ENCODE results near the gene NYAP2. TPM values are rescaled to one million over a fixed set of nuclear protein-coding genes. Genes with fewer than 3 reads are reported as not detected.

NYAP2 gene
- total and polyA plus RNA-seq, 2 of the 4 experiments (the other 2 are of a cell fraction): not detected

DNA sequence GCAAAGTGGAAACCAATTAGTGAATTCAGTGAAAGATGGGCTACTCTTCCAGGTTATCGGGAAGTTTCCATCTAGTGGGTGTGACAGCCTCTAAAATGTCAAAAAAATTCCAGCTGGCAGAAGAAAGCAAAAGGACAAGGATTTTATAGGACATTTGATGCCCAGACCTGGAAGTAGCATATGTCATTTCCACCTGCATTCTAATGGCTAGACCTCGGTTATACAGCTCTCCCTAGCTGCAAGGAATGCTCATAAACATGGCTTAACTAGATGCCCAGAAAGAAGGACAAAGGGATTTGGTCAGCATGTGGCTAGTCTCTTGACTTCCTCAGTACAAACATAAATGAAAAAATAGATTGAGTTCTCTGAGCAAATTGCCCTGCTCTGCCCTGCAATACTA, 215.4 kb downstream of the NYAP2 start:
- H3K4me3 ChIP-seq (ENCODE audit: insufficient read depth, low read depth, low read length): no peak overlapping the region
- intact Hi-C loops (cut with micrococcal nuclease) (no loop called here), in situ Hi-C loops (cut with MboI; ENCODE audit: low sequenced_read_pairs) (no loop called here), dilution Hi-C loops (cut with HindIII; ENCODE audit: low sequenced_read_pairs, unreplicated experiment) (no loop called here)
- no CpG with 5 or more reads among the region's 2 CpGs for WGBS, 2 experiments (ENCODE audit: extremely low coverage in 2 of 2, insufficient read length in 1 of 2)
- H3K27ac ChIP-seq (ENCODE audit: insufficient read depth, low read length): no peak overlapping the region
- ChIA-PET POLR2A (ENCODE audit: unreplicated experiment) (no interaction called here), CTCF (interaction anchor here (1.1 kb wide), 1 partner anchor 56 kb away, joined by 3 read pairs; no protein-coding TSS in a partner anchor)
- no peaks in the 10 kb centered on the region for H3K9me1 ChIP-seq (ENCODE audit: insufficient read depth, low read length)
- H2BK15ac ChIP-seq (ENCODE audit: low read depth, low read length): no peak overlapping the region
- H3K4me2 ChIP-seq (ENCODE audit: low read depth, low read length): no peak overlapping the region
- no peak overlapping the region for H3K56ac ChIP-seq (ENCODE audit: extremely low read depth, insufficient read depth, low read length)
- H3K79me1 ChIP-seq (ENCODE audit: low read depth in 1 of 2, low read length in 2 of 2): no peaks in the 10 kb centered on the region
- no peak overlapping the region for H4K8ac ChIP-seq (ENCODE audit: low read depth in 2 of 2, low read length in 2 of 2)
- DNase-seq (no peak), ATAC-seq (ENCODE audit: low read depth) (no peak)
- no peak overlapping the region for H2AK5ac ChIP-seq (ENCODE audit: low read depth, low read length)
- no peak overlapping the region for H4K5ac ChIP-seq (ENCODE audit: low read depth, low read length)
- no peak overlapping the region for H2AK9ac ChIP-seq (replicated peaks; ENCODE audit: low read depth, low read length, poor library complexity)
- no peak overlapping the region for H3K23ac ChIP-seq (ENCODE audit: low read depth, low read length)
- H3K4ac ChIP-seq (ENCODE audit: low read depth, low read length): no peak overlapping the region
- H3K4me1 ChIP-seq (ENCODE audit: control insufficient read depth, insufficient read depth, low read length): no peaks in the 10 kb centered on the region
- H3K9me3 ChIP-seq (ENCODE audit: control insufficient read depth, insufficient read depth, low read length): no peaks in the 10 kb centered on the region
- TF ChIP-seq FOS (IDR thresholded peaks at IDR 0.05; ENCODE audit: low read depth, low read length) (no peak), MAZ (IDR thresholded peaks at IDR 0.05; ENCODE audit: borderline replicate concordance, low read depth, low read length) (no peak), RCOR1 (IDR thresholded peaks at IDR 0.05; ENCODE audit: insufficient replicate concordance, low read length) (no peak), POLR2A (IDR thresholded peaks at IDR 0.05; ENCODE audit: low read depth, low read length) (no peak), NFE2L2 (IDR thresholded peaks at IDR 0.05; ENCODE audit: low read depth, low read length) (no peak), BHLHE40 (IDR thresholded peaks at IDR 0.05; ENCODE audit: low read depth, low read length) (no peak), ELK1 (IDR thresholded peaks at IDR 0.05; ENCODE audit: borderline replicate concordance, low read depth, low read length) (no peak), MAFK (IDR thresholded peaks at IDR 0.05; ENCODE audit: low read depth, low read length) (no peak), CEBPB (IDR thresholded peaks at IDR 0.05; ENCODE audit: low read depth, low read length) (no peak), USF2 (IDR thresholded peaks at IDR 0.05; ENCODE audit: low read depth, low read length) (no peak), RAD21 (IDR thresholded peaks at IDR 0.05; ENCODE audit: low read length) (no peak), MXI1 (IDR thresholded peaks at IDR 0.05; ENCODE audit: borderline replicate concordance, low read depth, low read length) (no peak), SMC3 (IDR thresholded peaks at IDR 0.05; ENCODE audit: low read depth, low read length) (no peak), RFX5 (IDR thresholded peaks at IDR 0.05; ENCODE audit: low read depth, low read length) (no peak), CHD1 (IDR thresholded peaks at IDR 0.05; ENCODE audit: low read depth, low read length) (no peak)
- TF ChIP-seq, protein P1, sequence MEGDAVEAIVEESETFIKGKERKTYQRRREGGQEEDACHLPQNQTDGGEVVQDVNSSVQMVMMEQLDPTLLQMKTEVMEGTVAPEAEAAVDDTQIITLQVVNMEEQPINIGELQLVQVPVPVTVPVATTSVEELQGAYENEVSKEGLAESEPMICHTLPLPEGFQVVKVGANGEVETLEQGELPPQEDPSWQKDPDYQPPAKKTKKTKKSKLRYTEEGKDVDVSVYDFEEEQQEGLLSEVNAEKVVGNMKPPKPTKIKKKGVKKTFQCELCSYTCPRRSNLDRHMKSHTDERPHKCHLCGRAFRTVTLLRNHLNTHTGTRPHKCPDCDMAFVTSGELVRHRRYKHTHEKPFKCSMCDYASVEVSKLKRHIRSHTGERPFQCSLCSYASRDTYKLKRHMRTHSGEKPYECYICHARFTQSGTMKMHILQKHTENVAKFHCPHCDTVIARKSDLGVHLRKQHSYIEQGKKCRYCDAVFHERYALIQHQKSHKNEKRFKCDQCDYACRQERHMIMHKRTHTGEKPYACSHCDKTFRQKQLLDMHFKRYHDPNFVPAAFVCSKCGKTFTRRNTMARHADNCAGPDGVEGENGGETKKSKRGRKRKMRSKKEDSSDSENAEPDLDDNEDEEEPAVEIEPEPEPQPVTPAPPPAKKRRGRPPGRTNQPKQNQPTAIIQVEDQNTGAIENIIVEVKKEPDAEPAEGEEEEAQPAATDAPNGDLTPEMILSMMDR (conservative IDR thresholded peaks at IDR 0.05; ENCODE audit: low read depth, low read length): no peak
- H4K20me1 ChIP-seq (ENCODE audit: insufficient read depth, low read length): no peaks in the 10 kb centered on the region
- no peak overlapping the region for H4K91ac ChIP-seq (ENCODE audit: insufficient read depth, low read depth, low read length)
- H2BK5ac ChIP-seq (ENCODE audit: low read depth, low read length, poor library complexity, severe bottlenecking): no peak overlapping the region
- no peak overlapping the region for H2AFZ ChIP-seq (replicated peaks; ENCODE audit: low read length, poor library complexity)
- H3K9ac ChIP-seq (ENCODE audit: low read depth, low read length): no peak overlapping the region
- no peaks in the 10 kb centered on the region; the same call in 1 of the 2 replicates for H3K27me3 ChIP-seq (ENCODE audit: control insufficient read depth, insufficient read depth, low read length)
- H2BK120ac ChIP-seq (ENCODE audit: low read depth, low read length): no peak overlapping the region
- H2BK20ac ChIP-seq (ENCODE audit: low read depth, low read length): no peak overlapping the region
- no TSS peak for BruUV-seq (replicated peaks)
- H3K14ac ChIP-seq (replicated peaks; ENCODE audit: low read depth, low read length): no peak overlapping the region
- H3K18ac ChIP-seq (ENCODE audit: low read depth, low read length): no peak overlapping the region
- H3K36me3 ChIP-seq (ENCODE audit: control insufficient read depth, insufficient read depth, low read length): no peaks in the 10 kb centered on the region
